Vagina (tissue), 2 donors: ENCODE data around the gene MRGPRX1. TPM values are rescaled to one million over a fixed set of nuclear protein-coding genes. Genes with fewer than 3 reads are reported as not detected.

Experiments used
- DNase-seq, 2 donors: peaks; one replicate each; pipeline ENCODE4 v3.0.0-alpha.2; 2017; ENCODE audit errors: extremely low spot score in 2 of 2
- H3K27ac ChIP-seq: fragments of 200-600 bp; sonication (generic); one replicate; pipeline ENCODE4 v1.5.1; 2019
- H3K27me3 ChIP-seq: fragments of 200-600 bp; sonication (generic); one replicate; pipeline ENCODE4 v1.5.1; 2019
- H3K36me3 ChIP-seq, 2 donors: fragments of 200-600 bp; sonication (generic); one replicate each; pipeline ENCODE4 v1.5.1; 2017 to 2019
- H3K4me1 ChIP-seq: fragments of 200-600 bp; sonication (generic); one replicate; pipeline ENCODE4 v1.5.1; 2019
- H3K4me3 ChIP-seq, 2 donors: fragments of 200-600 bp; sonication (generic); 1 replicate in 1 of 2; 2 replicates in 1 of 2; pipeline ENCODE4 v1.5.1; 2016 to 2019
- H3K9me3 ChIP-seq: fragments of 200-600 bp; sonication (generic); one replicate; pipeline ENCODE4 v1.5.1; 2019
- POLR2A ChIP-seq, 2 donors: fragments of 450-650 bp; IDR thresholded peaks; one replicate each; pipeline ENCODE4 v1.6.1; 2017; ENCODE audit warnings: antibody characterized with exemption in 2 of 2, mild to moderate bottlenecking in 2 of 2, moderate library complexity in 2 of 2
- POLR2AphosphoS5 ChIP-seq, 2 donors: sonication (generic); formaldehyde crosslinking; IDR thresholded peaks; one replicate each; pipeline ENCODE4 v1.9.0; 2017; ENCODE audit warnings: antibody characterized with exemption in 2 of 2, mild to moderate bottlenecking in 2 of 2, low read depth in 1 of 2; ENCODE audit not compliant: insufficient read depth in 1 of 2
- intact Hi-C: fragments of 100-400 bp; cut with DNase I; formaldehyde crosslinking; loops from one replicate; pipeline ENCODE4 v1.15.1; 2023
- total RNA-seq: library from RNA; depleted of rRNA; stranded (reverse); fragments of >200 nt; gene quantifications from one replicate; pipeline ENCODE4 v1.2.3, GENCODE V29; 2016
- TF ChIP-seq, protein P1 (sequence below), 3 experiments: fragments of 450-650 bp in 2 of 3; fragments of 200-600 bp in 1 of 3; sonication (generic) in 1 of 3; IDR thresholded peaks; one replicate each; pipeline ENCODE4 v1.5.1; 2017 to 2019; ENCODE audit warnings: antibody characterized with exemption in 3 of 3, mild to moderate bottlenecking in 2 of 3, moderate library complexity in 2 of 3

The MRGPRX1 gene
- total RNA-seq, 1 donor from 2014 or later, result not detected

GRCh38 chr11:18890615-18891014 lies 48.6 kb downstream of the MRGPRX1 start:
- H3K4me1 ChIP-seq, result no peaks in the 10 kb centered on the region
- H3K27ac ChIP-seq, result no peak overlapping the region
- DNase-seq, result no peak
- no peaks in the 10 kb centered on the region for H3K27me3 ChIP-seq
- intact Hi-C loops, result no loop called here
- H3K4me3 ChIP-seq, result no peak overlapping the region
- TF ChIP-seq POLR2A (IDR thresholded peaks at IDR 0.05) (no peak), POLR2AphosphoS5 (IDR thresholded peaks at IDR 0.05; ENCODE audit: insufficient read depth in 1 of 2, low read depth in 1 of 2) (no peak)
- TF ChIP-seq, protein P1, sequence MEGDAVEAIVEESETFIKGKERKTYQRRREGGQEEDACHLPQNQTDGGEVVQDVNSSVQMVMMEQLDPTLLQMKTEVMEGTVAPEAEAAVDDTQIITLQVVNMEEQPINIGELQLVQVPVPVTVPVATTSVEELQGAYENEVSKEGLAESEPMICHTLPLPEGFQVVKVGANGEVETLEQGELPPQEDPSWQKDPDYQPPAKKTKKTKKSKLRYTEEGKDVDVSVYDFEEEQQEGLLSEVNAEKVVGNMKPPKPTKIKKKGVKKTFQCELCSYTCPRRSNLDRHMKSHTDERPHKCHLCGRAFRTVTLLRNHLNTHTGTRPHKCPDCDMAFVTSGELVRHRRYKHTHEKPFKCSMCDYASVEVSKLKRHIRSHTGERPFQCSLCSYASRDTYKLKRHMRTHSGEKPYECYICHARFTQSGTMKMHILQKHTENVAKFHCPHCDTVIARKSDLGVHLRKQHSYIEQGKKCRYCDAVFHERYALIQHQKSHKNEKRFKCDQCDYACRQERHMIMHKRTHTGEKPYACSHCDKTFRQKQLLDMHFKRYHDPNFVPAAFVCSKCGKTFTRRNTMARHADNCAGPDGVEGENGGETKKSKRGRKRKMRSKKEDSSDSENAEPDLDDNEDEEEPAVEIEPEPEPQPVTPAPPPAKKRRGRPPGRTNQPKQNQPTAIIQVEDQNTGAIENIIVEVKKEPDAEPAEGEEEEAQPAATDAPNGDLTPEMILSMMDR (IDR thresholded peaks at IDR 0.05), result no peak
- H3K36me3 ChIP-seq, result no peaks in the 10 kb centered on the region
- no peaks in the 10 kb centered on the region for H3K9me3 ChIP-seq

Other genes starting within 250 kb of the MRGPRX1 start
- 26.8 TPM for gene TMEM86A, start 240.6 kb downstream of the MRGPRX1 start, total RNA-seq
- not detected for gene IGSF22, start 213.2 kb downstream of the MRGPRX1 start, total RNA-seq
- 0.49 TPM for gene PTPN5, start 147.6 kb downstream of the MRGPRX1 start, total RNA-seq
- not detected for gene MRGPRX2, start 121.3 kb upstream of the MRGPRX1 start, total RNA-seq
- 22.6 TPM for gene ZDHHC13, start 177.8 kb upstream of the MRGPRX1 start, total RNA-seq